ENCODE data around the gene OPTC.

OPTC gene

GRCh38 chr1:203518541-203518940 is 24.6 kb downstream of the OPTC start:
- no peak for DNase-seq

DNA sequence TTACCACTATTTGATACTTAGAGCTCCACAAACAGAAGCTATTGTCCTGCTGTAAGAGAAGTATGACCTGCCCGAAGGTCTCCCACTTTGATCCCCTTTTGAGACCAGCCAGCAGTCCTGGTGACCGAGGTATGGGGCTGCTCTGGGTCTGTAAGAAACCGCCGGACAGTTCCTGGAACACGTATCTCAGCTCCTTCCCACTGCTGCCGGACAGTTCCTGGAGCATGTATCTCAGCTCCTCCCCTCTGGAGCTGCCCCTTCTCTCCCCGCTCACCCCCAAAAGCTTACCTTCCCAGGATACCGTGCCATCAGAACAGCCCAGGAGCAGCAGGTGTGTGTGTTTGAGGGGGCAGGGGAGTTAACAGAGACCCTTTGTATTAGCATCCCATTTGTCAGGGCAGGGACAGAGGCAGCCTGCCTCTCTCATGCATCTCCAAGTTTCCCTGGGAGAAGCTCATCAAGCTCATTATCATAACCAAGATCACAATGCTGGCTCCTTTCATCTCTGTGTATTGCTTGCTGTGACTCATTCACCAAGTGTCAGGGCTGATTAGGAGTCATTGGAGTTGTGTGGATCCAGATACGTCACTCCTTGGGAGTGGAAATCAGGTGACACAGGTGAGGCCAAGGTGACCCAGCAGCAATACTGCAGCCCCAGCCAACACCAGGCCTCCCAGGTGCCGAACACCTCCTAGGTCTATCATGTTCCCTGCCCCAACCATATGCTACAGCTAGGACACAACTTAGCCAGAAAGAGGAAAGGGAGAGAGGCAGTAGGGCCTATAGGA is 25.3 kb downstream of the OPTC start:
- no peak for DNase-seq

- DNase-seq, result no peak
Observed at GRCh38 chr1:203519896-203520295, 25.9 kb downstream of the OPTC start.

GRCh38 chr1:203520315-203520714 is 26.4 kb downstream of the OPTC start:
- DNase-seq, result no peak

GRCh38 chr1:203521074-203521794 is 27.3 kb downstream of the OPTC start:
- DNase-seq, result peak; percentile 15

DNA sequence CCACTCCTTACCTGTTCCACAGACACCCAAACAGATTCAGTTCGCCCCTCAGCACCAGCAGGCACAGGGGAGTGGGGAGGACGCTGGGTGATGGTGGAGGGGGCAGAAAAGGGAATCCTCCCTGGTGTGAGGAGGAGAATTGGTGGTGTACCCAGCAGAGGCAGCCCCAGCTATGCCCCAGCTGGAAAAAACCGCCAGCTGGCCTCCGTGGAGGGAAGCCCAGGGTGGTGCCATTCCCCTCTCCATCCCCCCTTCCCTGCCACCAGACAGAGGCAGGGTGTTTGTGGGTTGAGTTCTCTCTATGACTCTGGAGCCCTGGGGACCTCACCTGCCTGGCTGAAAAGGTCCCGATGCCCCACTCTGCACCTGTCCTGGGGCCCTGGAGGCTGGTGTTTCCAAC is 27.9 kb downstream of the OPTC start:
- DNase-seq, result no peak

GRCh38 chr1:203522237-203522636 is 28.3 kb downstream of the OPTC start:
- DNase-seq, result no peak

DNA sequence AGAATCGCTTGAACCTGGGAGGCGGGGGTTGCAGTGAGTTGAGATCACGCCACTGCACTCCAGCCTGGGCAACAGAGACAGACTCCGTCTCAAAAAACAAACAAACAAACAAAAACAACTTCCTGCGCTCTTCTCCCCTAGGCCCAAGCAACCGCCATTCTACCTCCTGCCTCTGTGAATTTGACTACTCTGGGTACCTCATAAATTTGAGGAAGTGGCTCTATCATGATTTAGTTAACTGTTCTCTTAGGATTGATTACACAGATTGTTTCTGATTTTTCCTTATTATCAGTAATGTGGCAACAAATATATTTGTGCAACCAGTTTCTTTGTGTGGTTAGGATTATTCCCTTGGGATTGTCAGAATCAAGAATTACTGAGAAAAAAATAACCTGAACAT is 29.7 kb downstream of the OPTC start:
- no peak for DNase-seq

GRCh38 chr1:203524152-203524551 is 30.2 kb downstream of the OPTC start:
- DNase-seq, result no peak

GRCh38 chr1:203524824-203525223 is 30.9 kb downstream of the OPTC start:
- no peak for DNase-seq

- DNase-seq, result no peak
Observed at GRCh38 chr1:203525685-203526084, 31.7 kb downstream of the OPTC start.

GRCh38 chr1:203526130-203526529 is 32.2 kb downstream of the OPTC start:
- DNase-seq, result no peak

- DNase-seq, result no peak
Observed at GRCh38 chr1:203526572-203526971, 32.6 kb downstream of the OPTC start.

GRCh38 chr1:203527013-203527412 is 33.1 kb downstream of the OPTC start:
- DNase-seq, result no peak

DNA sequence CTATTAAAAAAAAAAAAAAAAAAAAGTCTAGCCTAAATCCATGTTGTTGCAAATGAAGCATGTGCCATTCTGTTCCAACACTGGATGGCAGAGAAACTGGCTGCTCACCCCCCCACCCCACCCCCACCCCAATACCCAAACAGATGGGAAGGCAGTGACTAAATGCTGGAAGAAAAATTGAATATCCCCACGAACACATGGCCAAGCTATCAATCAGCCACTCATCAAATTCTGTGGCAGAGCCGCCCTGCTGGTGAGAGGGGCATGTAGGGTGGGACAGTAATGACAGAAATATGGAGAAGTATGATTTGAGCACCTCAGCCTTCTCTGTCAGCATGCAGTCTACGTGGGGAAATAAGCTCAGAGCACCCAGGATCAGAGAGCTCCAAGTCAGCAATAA is 34.1 kb downstream of the OPTC start:
- DNase-seq, result no peak

DNA sequence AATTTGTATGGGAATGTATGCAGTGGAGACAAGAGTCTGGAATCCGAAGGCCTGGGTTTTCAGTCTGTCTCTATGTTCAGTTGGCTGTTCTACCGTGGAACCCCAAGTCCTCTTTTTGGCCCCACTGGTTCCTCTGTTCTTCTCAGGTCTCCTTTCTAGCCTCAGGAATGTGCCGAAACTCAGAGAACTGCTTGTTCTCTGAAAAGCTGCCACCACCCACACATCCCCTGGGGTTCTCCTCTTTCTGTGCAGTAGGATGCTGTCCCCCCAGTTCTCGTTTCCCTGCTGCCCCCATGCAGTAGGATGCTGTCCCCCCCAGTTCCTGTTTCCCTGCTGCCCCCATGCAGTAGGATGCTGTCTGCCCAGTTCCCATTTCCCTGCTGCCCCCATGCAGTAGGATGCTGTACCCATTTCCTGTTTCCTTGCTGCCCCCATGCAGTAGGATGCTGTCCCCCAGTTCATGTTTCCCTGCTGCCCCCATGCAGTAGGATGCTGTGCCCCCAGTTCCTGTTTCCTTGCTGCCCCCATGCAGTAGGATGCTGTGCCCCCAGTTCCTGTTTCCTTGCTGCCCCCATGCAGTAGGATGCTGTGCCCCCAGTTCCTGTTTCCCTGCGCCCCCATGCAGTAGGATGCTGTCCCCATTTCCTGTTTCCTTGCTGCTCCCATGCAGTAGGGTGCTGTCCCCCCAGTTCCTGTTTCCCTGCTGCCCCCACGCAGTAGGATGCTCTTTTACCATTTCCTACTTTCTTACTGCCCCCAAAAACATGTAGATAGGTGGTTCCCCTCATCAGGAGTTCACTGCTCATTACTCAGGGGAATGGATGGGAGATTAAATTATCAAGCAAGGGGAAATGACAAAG is 35.3 kb downstream of the OPTC start:
- DNase-seq, result no peak

DNA sequence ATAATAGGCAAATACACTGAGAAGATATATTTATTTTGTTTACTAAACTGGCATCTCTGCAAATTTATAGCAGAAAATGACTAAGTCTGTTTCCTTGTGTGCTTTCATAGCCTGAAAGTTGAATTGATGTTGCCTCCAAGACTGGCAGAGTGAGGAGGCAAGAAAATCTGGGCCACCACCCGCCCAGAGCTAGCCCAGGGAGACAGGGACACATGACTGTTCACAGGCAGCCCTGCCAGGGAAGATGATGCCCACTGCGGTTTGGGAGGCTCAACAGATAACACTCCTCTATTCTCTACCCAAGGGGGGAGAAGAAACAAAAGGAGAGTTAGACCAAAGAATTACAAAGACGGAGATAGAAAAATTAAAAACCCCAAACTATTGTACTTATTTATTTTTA is 37.1 kb downstream of the OPTC start:
- no peak for DNase-seq

GRCh38 chr1:203534012-203534411 is 40.1 kb downstream of the OPTC start:
- no peak for DNase-seq

GRCh38 chr1:203534526-203534925 is 40.6 kb downstream of the OPTC start:
- DNase-seq, result no peak

GRCh38 chr1:203536575-203536974 is 42.6 kb downstream of the OPTC start:
- no peak for DNase-seq

DNA sequence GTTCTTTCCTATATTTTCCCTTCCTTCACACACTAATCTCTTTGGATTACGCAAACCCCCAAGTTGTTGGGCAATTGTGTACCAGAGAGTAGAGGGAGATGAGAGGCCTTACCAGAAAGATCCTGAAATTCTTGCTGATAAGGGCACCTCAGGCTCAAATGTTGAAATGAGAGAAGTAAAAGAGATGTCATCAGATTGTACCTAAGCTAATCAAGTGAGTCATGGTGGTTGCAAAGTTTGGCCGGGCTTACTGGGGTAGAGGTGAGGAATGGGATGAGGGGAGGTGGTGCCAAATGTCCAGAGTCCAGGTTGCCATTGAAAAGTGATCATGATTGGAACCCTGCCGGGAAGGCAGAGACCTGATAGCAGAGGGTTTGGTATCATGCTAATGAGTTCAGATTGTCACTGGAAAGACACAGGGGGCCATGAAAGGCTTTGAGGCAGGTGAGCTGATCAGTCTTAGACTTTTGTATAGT is 43.1 kb downstream of the OPTC start:
- DNase-seq, result no peak

- peak; percentile 84 for DNase-seq
Observed at GRCh38 chr1:203537806-203538464, 44.0 kb downstream of the OPTC start.

GRCh38 chr1:203538726-203539125 is 44.8 kb downstream of the OPTC start:
- DNase-seq, result no peak
